ENCODE results near the gene MAML1. TPM values are rescaled to one million over a fixed set of nuclear protein-coding genes. Genes with fewer than 3 reads are reported as not detected.

The MAML1 gene
- total and polyA plus RNA-seq, 2 experiments from 2014 or later = 7.5 to 15.9 TPM

- peaks cover 21% of the 10 kb centered on the region for H3K4me1 ChIP-seq (ENCODE audit: insufficient read depth)
- H3K27me3 ChIP-seq = no peaks in the 10 kb centered on the region
- H3K4me2 ChIP-seq = peak overlapping the region; percentile 81
- H3K79me2 ChIP-seq = peaks cover 64% of the 10 kb centered on the region
- H3K36me3 ChIP-seq (replicated peaks; ENCODE audit: insufficient read depth, low read depth) = no peaks in the 10 kb centered on the region
- peaks cover 49% of the 10 kb centered on the region for H4K20me1 ChIP-seq (ENCODE audit: insufficient read depth, poor library complexity, severe bottlenecking)
- no peaks in the 10 kb centered on the region for H3K9me2 ChIP-seq (replicated peaks; ENCODE audit: insufficient read depth)
- H3K9me3 ChIP-seq (ENCODE audit: low read depth) = no peaks in the 10 kb centered on the region
- no peak for TF ChIP-seq EZH2 (IDR thresholded peaks at IDR 0.05; ENCODE audit: borderline replicate concordance)
- TF ChIP-seq, protein P1, sequence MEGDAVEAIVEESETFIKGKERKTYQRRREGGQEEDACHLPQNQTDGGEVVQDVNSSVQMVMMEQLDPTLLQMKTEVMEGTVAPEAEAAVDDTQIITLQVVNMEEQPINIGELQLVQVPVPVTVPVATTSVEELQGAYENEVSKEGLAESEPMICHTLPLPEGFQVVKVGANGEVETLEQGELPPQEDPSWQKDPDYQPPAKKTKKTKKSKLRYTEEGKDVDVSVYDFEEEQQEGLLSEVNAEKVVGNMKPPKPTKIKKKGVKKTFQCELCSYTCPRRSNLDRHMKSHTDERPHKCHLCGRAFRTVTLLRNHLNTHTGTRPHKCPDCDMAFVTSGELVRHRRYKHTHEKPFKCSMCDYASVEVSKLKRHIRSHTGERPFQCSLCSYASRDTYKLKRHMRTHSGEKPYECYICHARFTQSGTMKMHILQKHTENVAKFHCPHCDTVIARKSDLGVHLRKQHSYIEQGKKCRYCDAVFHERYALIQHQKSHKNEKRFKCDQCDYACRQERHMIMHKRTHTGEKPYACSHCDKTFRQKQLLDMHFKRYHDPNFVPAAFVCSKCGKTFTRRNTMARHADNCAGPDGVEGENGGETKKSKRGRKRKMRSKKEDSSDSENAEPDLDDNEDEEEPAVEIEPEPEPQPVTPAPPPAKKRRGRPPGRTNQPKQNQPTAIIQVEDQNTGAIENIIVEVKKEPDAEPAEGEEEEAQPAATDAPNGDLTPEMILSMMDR (IDR thresholded peaks at IDR 0.05; ENCODE audit: poor library complexity) = no peak
- TF ChIP-seq EZH2phosphoT487 (IDR thresholded peaks at IDR 0.05; ENCODE audit: low read depth, severe bottlenecking, unreplicated experiment) = no peak
- H3K4me3 ChIP-seq = peak overlapping the region; percentile 92
- H2AFZ ChIP-seq = no peak overlapping the region
- peak; percentile 45 for DNase-seq (ENCODE audit: low spot score)
- WGBS (ENCODE audit: low lambda C conversion rate, missing lambda C conversion rate) = 5% methylated on average over 19 of the region's 19 CpGs
- H3K27ac ChIP-seq = peak overlapping the region; percentile 97
Measured at GRCh38 chr5:179699616-179700237, 32.9 kb upstream of the MAML1 start.

GRCh38 chr5:179700401-179700918, 32.2 kb upstream of the MAML1 start:
- Histone ChIP-seq H3K4me3 (peak overlapping the region; percentile 92), H3K36me3 (replicated peaks; ENCODE audit: insufficient read depth, low read depth) (no peaks in the 10 kb centered on the region), H3K9me2 (replicated peaks; ENCODE audit: insufficient read depth) (no peaks in the 10 kb centered on the region), H2AFZ (no peak overlapping the region), H3K9me3 (ENCODE audit: low read depth) (no peaks in the 10 kb centered on the region), H3K79me2 (peaks cover 71% of the 10 kb centered on the region), H3K4me2 (peak overlapping the region; percentile 81), H3K4me1 (ENCODE audit: insufficient read depth) (peaks cover 21% of the 10 kb centered on the region), H3K27me3 (no peaks in the 10 kb centered on the region), H3K27ac (peak overlapping the region; percentile 97), H4K20me1 (ENCODE audit: insufficient read depth, poor library complexity, severe bottlenecking) (peaks cover 57% of the 10 kb centered on the region)
- TF ChIP-seq EZH2 (IDR thresholded peaks at IDR 0.05; ENCODE audit: borderline replicate concordance) (no peak), EZH2phosphoT487 (IDR thresholded peaks at IDR 0.05; ENCODE audit: low read depth, severe bottlenecking, unreplicated experiment) (no peak)
- WGBS (ENCODE audit: low lambda C conversion rate, missing lambda C conversion rate) = 55% methylated on average over 6 of the region's 7 CpGs
- DNase-seq (ENCODE audit: low spot score) = peak; percentile 61

GRCh38 chr5:179716286-179716685, 16.3 kb upstream of the MAML1 start:
- Histone ChIP-seq H2AFZ (no peak overlapping the region), H3K9me2 (replicated peaks; ENCODE audit: insufficient read depth) (no peaks in the 10 kb centered on the region), H3K4me2 (no peak overlapping the region), H3K27me3 (no peaks in the 10 kb centered on the region), H4K20me1 (ENCODE audit: insufficient read depth, poor library complexity, severe bottlenecking) (peaks cover 11% of the 10 kb centered on the region), H3K4me1 (ENCODE audit: insufficient read depth) (no peaks in the 10 kb centered on the region), H3K4me3 (no peak overlapping the region), H3K36me3 (replicated peaks; ENCODE audit: insufficient read depth, low read depth) (no peaks in the 10 kb centered on the region), H3K27ac (no peak overlapping the region), H3K79me2 (peaks cover 68% of the 10 kb centered on the region), H3K9me3 (ENCODE audit: low read depth) (no peaks in the 10 kb centered on the region)
- 67% methylated on average over 1 of the region's 1 CpG for WGBS (ENCODE audit: low lambda C conversion rate, missing lambda C conversion rate)
- no peak for DNase-seq (ENCODE audit: low spot score)
- TF ChIP-seq EZH2phosphoT487 (IDR thresholded peaks at IDR 0.05; ENCODE audit: low read depth, severe bottlenecking, unreplicated experiment) (no peak), EZH2 (IDR thresholded peaks at IDR 0.05; ENCODE audit: borderline replicate concordance) (no peak)
- TF ChIP-seq, protein P1 (IDR thresholded peaks at IDR 0.05; ENCODE audit: poor library complexity) = no peak

DNA sequence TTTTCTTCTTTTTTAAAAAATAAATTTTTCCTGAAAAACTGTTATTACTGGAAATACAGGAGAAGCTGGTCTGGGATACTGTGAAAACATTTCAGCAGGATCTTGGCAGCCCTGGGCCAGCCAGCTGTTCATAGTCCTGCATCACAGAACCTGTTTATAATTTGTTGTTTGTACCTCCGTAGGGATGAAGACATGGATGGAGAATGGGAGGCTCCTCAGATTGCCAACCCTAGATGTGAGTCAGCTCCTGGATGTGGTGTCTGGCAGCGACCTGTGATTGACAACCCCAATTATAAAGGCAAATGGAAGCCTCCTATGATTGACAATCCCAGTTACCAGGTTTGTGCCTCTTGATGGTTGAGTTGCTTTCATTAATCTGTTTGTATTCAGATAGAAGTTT, 12.4 kb upstream of the MAML1 start:
- peaks cover 26% of the 10 kb centered on the region for H4K20me1 ChIP-seq (ENCODE audit: insufficient read depth, poor library complexity, severe bottlenecking)
- peaks cover 10% of the 10 kb centered on the region for H3K36me3 ChIP-seq (replicated peaks; ENCODE audit: insufficient read depth, low read depth)
- DNase-seq (ENCODE audit: low spot score) = no peak
- H3K9me3 ChIP-seq (ENCODE audit: low read depth) = no peaks in the 10 kb centered on the region
- H3K9me2 ChIP-seq (replicated peaks; ENCODE audit: insufficient read depth) = no peaks in the 10 kb centered on the region
- H3K27ac ChIP-seq = no peak overlapping the region
- no peak for TF ChIP-seq EZH2 (IDR thresholded peaks at IDR 0.05; ENCODE audit: borderline replicate concordance)
- no peak for TF ChIP-seq EZH2phosphoT487 (IDR thresholded peaks at IDR 0.05; ENCODE audit: low read depth, severe bottlenecking, unreplicated experiment)
- TF ChIP-seq, protein P1 (IDR thresholded peaks at IDR 0.05; ENCODE audit: poor library complexity) = no peak
- no peak overlapping the region for H2AFZ ChIP-seq
- no peaks in the 10 kb centered on the region for H3K27me3 ChIP-seq
- no peak overlapping the region for H3K4me2 ChIP-seq
- H3K79me2 ChIP-seq = peaks cover 63% of the 10 kb centered on the region
- no peak overlapping the region for H3K4me3 ChIP-seq
- no peaks in the 10 kb centered on the region for H3K4me1 ChIP-seq (ENCODE audit: insufficient read depth)
- WGBS (ENCODE audit: low lambda C conversion rate, missing lambda C conversion rate) = 93% methylated on average over 2 of the region's 2 CpGs

Measured in hepatocyte (in vitro differentiated cells).